SIG-M5 treated with dmso at 0.1 percent for 504 hours (cell line): Measurements from ENCODE around the gene COQ10A.
"Not testable (repeated sequence)": the region's sequence is repeated elsewhere in the genome, so short reads cannot be mapped to it uniquely, and the experiment has no call there.

Experiments used
- DNase-seq: peaks from one replicate; lab custom pipeline; 2025; ENCODE audit not compliant: unreplicated experiment; lab: John Stamatoyannopoulos, UW

COQ10A gene

GRCh38 chr12:56274299-56274698, 7.6 kb downstream of the COQ10A start:
- no peak for DNase-seq

- no peak for DNase-seq
Measured at GRCh38 chr12:56278905-56279304, 12.2 kb downstream of the COQ10A start.

GRCh38 chr12:56280849-56281248, 14.1 kb downstream of the COQ10A start:
- DNase-seq = no peak

DNA sequence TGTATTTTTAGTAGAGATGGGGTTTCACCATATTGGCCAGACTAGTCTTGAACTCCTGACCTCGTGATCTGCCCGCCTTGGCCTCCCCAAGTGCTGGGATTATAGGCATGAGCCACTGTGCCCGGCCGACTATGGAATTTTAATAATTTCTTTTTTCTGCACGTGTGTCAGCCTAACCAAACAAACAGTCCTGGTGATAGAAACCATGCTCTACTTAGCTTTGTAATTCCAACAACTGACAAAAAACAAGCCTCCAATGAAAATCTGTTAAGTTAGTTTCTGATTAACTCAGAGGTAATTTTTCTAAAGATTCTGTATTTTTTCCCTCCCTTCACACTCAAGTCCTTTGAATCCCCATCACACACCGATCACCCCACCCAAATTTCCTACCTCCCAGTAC, 15.3 kb downstream of the COQ10A start:
- DNase-seq = no peak

GRCh38 chr12:56282579-56282978, 15.8 kb downstream of the COQ10A start:
- no peak for DNase-seq

DNA sequence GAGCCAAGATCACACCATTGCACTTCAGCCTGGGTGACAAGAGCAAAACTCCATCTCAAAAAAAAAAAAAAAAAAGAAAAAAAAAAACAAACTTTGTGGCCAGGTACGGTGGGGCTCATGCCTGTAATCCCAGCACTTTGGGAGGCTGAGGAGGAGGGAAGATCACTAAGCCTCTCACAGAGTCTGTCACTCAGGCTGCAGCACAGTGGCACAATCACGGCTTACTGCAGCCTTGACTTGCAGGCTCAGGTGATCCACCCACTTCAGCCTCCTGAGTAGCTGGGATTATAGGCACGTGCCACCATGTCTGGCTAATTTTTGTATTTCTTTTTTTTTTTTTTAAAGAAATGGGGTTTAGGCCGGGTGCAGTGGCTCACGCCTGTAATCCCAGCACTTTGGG, 17.5 kb downstream of the COQ10A start:
- DNase-seq = not testable (repeated sequence)

DNA sequence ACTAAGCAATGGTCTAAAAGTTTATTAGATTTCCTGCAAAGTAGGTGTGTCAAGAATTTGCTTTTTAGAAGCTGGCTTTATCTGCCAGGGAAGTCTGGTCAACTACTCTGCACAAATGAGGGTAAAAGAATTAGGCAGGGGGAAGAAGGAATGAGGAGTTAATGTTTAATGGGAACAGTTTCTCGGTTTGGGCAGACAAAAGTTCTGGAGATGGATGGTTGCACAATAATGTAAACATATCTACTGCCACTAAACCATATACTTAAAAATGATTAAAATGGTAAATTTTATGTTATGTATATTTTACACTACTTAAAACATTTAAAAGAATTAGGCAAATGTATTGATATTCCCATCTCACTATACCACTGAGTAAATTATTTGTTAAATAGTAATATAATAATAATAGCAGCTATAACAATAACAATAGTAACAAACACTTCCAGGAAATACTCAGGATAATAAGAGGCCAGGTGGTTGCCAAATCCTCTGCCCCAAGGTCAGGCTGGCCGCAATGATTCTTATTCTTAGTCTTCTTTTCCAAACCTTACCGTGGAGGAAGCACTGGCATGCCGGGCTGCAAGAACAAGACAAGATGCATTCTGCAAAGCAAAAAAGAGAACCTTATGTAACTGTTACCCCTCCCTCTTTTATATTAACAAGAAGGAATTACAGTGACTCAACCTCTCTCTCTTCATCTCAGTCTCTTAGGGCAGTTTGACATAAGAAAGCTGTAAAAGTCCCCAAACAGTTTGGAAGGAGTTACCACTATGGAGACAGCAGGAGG, 19.5 kb downstream of the COQ10A start:
- no peak for DNase-seq

GRCh38 chr12:56288705-56289387, 22.1 kb downstream of the COQ10A start:
- peak; percentile 57 for DNase-seq

- DNase-seq = no peak
Measured at GRCh38 chr12:56293795-56294194, 27.1 kb downstream of the COQ10A start.

GRCh38 chr12:56296295-56296694, 29.6 kb downstream of the COQ10A start:
- peak; percentile 83 for DNase-seq

DNA sequence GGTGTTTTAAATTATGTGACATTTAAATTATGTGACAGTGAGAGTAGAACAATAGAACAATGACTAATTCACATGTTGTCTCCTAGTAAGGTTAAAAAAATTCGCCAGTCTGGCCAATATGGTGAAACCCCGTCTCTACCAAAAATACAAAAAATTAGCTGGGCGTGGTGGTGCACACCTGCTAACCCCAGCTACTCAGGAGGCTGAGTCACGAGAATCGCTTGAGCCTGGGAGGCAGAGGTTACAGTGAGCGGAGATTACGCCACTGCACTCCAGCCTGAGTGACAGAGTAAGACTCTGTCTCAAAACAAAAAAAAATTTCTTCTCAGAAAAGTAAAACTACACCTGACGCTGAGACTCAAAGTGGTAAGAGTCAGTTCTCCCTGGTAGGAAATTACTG, 30.7 kb downstream of the COQ10A start:
- no peak for DNase-seq

DNA sequence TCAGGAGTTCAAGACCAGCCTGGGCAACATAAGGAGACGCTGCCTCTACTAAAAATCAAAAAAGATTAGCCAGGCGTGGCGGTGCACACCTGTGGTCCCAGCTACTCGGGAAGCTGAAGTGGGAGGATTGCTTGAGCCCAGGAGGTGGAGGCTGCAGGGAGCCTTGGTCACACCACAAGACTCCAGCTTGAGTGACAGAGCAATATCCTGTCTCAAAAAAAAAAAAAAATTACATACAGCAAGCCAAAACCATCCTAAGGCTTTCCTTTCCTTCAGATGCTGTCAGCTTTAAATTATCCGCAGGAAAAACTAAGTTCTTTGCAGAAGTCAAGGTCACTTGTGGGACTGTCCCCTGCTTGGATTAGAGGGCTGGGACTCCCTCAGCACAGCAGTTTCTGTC, 32.1 kb downstream of the COQ10A start:
- no peak for DNase-seq

DNA sequence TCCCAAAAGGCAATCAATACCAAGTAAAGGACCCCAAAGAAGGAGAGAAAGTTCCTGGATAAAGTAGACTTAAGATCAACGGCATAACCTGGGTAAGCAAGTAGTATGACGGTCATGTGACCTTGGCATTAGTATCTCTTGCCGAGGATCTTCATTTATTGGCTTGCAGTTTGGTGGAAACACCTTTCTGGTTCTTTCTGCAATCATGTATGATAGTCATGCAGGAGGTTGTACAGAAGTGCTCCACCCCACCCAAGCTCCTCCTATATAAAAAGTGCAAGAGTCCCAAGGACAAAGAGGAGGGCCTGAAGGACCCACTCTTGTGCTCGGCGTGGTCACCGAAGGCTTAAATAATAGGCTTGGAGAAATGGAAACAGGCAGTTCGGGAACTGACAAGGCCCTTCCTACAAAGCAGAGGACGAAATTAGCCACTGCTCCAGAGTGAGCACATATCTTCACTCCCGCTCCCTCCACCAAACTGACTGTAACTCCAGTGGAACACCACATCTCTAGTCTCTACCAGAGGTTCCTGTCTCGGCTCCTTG, 32.6 kb downstream of the COQ10A start:
- DNase-seq = peak; percentile 61

DNA sequence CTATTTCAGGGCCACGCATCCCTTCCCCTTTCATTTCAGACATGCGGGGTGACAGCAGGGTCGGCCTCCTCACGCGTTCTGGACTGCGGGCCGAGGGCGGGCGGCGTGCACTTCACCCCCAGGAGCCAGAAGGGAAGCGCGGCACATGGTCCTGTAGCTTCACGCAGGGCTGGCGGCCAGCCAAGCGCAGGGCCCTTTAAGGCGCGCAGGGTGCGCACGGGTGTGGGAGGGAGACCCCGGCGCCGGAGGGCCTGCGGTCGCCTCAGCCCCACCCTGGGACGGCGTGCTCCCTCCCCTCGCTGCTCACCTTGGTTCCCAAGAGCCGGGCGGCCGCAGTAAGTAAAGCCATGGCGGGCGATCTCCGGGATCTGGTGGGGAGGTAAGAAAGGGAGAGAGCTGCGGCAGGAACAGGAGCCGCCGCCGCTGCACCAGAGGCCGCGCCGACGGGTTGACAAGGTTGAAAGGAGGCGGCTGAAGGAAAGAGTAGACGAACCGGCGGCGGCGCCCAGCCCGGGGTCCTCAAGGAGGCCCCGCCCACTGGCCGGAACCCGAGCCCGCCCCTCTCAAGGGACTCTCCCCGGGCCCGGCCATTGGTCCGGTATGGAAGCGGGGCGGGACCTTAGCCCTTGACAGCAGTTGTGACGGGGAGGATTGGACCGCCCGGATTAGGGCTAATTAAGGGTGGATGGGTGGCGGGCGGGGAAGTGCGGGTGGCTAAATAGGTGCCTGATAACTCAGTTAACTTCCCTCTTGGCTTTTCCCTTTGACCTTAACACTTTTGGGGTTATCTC, 33.3 kb downstream of the COQ10A start, which contains the start of gene CS:
CS (minus strand) TSS at position 478 of the 791 bp plus-strand sequence; CDS start at position 349, 129 bp downstream.
- peak; percentile 99 for DNase-seq

GRCh38 chr12:56300644-56301464, 34.1 kb downstream of the COQ10A start:
- DNase-seq = no peak

DNA sequence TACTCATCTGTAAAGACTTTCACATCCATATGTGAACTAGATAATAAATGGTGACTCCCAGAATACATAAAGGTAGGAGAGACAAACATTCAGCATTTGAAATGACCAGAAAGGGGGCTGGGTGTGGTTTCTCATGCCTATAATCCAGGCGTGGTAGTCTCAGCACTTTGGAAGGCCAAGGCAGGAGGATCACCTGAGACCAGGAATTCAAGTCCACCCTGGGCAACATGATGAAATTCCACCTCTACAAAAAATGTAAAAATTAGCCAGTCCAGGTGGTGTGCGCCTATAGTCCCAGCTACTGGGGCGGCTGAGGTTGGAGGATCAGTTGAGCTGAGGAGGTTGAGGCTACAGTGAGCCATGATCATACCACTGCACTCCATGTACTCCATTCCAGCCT, 37.5 kb downstream of the COQ10A start:
- no peak for DNase-seq

GRCh38 chr12:56304872-56305590, 38.3 kb downstream of the COQ10A start:
- DNase-seq = no peak

GRCh38 chr12:56307221-56307965, 40.7 kb downstream of the COQ10A start:
- DNase-seq = no peak

- no peak for DNase-seq
Measured at GRCh38 chr12:56308714-56309113, 42.0 kb downstream of the COQ10A start.
